Kidney epithelial cell (primary cell): ENCODE results near the gene TRIM45. TPM values are rescaled to one million over a fixed set of nuclear protein-coding genes. Genes with fewer than 3 reads are reported as not detected.
A peak's percentile ranks its signal among the peaks of the same experiment; 100 is the strongest.

Source experiments
- DNase-seq: peaks from one replicate; pipeline ENCODE4 v3.0.0-alpha.2; 2010; ENCODE audit warnings: low read depth
- H3K27me3 ChIP-seq: 2 replicates; pipeline ENCODE4 v1.6.0; 2011; ENCODE audit warnings: low read length; ENCODE audit not compliant: control insufficient read depth, insufficient read depth
- H3K36me3 ChIP-seq: 2 replicates; pipeline ENCODE4 v1.5.1; 2011; ENCODE audit warnings: low read length; ENCODE audit not compliant: control insufficient read depth, insufficient read depth
- H3K4me3 ChIP-seq: 2 replicates; pipeline ENCODE4 v1.5.1; 2011; ENCODE audit warnings: low read depth, mild to moderate bottlenecking, control low read depth, low read length
- CTCF ChIP-seq: IDR thresholded peaks from 2 replicates; pipeline ENCODE4 v1.5.1; 2011; ENCODE audit warnings: mild to moderate bottlenecking, moderate library complexity, low read length, control low read depth, inconsistent platforms; ENCODE audit not compliant: insufficient read depth, poor library complexity, severe bottlenecking
- total RNA-seq: library from RNA; depleted of rRNA; stranded (reverse); fragments of >200 nt; gene quantifications from 2 replicates; pipeline ENCODE4 v1.2.3, GENCODE V29; 2015

Gene TRIM45
- total RNA-seq, 1 donor from 2014 or later: 7.4 TPM

- no peak for DNase-seq
- no peak for TF ChIP-seq CTCF
- H3K36me3 ChIP-seq: no peaks in the 10 kb centered on the region
- no peak overlapping the region for H3K4me3 ChIP-seq
- no peaks in the 10 kb centered on the region for H3K27me3 ChIP-seq
Observed at GRCh38 chr1:117137281-117137855, 15.8 kb upstream of the TRIM45 start.

GRCh38 chr1:117136749-117137148, 15.2 kb upstream of the TRIM45 start:
- no peak for DNase-seq
- Histone ChIP-seq H3K27me3 (no peaks in the 10 kb centered on the region), H3K36me3 (no peaks in the 10 kb centered on the region), H3K4me3 (no peak overlapping the region)
- TF ChIP-seq CTCF: no peak

- Histone ChIP-seq H3K27me3 (no peaks in the 10 kb centered on the region), H3K36me3 (no peaks in the 10 kb centered on the region), H3K4me3 (no peak overlapping the region)
- no peak for DNase-seq
- TF ChIP-seq CTCF: no peak
Observed at GRCh38 chr1:117135329-117135728, 13.8 kb upstream of the TRIM45 start.

- H3K36me3 ChIP-seq: no peaks in the 10 kb centered on the region
- H3K4me3 ChIP-seq: no peak overlapping the region
- no peaks in the 10 kb centered on the region for H3K27me3 ChIP-seq
- no peak for TF ChIP-seq CTCF
- no peak for DNase-seq
Observed at GRCh38 chr1:117130526-117130925, 9.0 kb upstream of the TRIM45 start.

GRCh38 chr1:117128323-117129079, 7.0 kb upstream of the TRIM45 start:
- H3K27me3 ChIP-seq: no peaks in the 10 kb centered on the region
- H3K36me3 ChIP-seq: no peaks in the 10 kb centered on the region
- peak; percentile 44 for TF ChIP-seq CTCF
- no peak for DNase-seq
- no peak overlapping the region for H3K4me3 ChIP-seq
